Measurements from ENCODE around the gene TRMT112.
"Not testable (repeated sequence)": the region's sequence is repeated elsewhere in the genome, so short reads cannot be mapped to it uniquely, and the experiment has no call there.

The TRMT112 gene

GRCh38 chr11:64327993-64328392 lies 10.6 kb upstream of the TRMT112 start:
- no peak for DNase-seq

- DNase-seq = no peak
Measured at GRCh38 chr11:64327375-64327774, 10.0 kb upstream of the TRMT112 start.

GRCh38 chr11:64324692-64325469 lies 7.5 kb upstream of the TRMT112 start:
- DNase-seq = no peak

GRCh38 chr11:64323984-64324383 lies 6.6 kb upstream of the TRMT112 start:
- not testable (repeated sequence) for DNase-seq

- DNase-seq = no peak
Measured at GRCh38 chr11:64323373-64323772, 6.0 kb upstream of the TRMT112 start.

- DNase-seq = no peak
Measured at GRCh38 chr11:64322925-64323260, 5.5 kb upstream of the TRMT112 start.

- DNase-seq = no peak
Measured at GRCh38 chr11:64321533-64321932, 4.2 kb upstream of the TRMT112 start.

- no peak for DNase-seq
Measured at GRCh38 chr11:64321026-64321425, 3.7 kb upstream of the TRMT112 start.

- no peak for DNase-seq
Measured at GRCh38 chr11:64320556-64320955, 3.2 kb upstream of the TRMT112 start.

GRCh38 chr11:64318766-64319761 lies 1.7 kb upstream of the TRMT112 start:
- DNase-seq = no peak

- DNase-seq = peak; percentile 97
Measured at GRCh38 chr11:64317961-64318765, 804 bp upstream of the TRMT112 start, which contains the start of gene PRDX5. PRDX5 (plus strand) TSS chr11:64318121; CDS start chr11:64318216, 95 bp downstream.

GRCh38 chr11:64316672-64317324 lies 561 bp downstream of the TRMT112 start:
- DNase-seq = no peak

- not testable (repeated sequence) for DNase-seq
Measured at GRCh38 chr11:64315667-64316526, 1.5 kb downstream of the TRMT112 start.

- no peak for DNase-seq
Measured at GRCh38 chr11:64314805-64315561, 2.4 kb downstream of the TRMT112 start.

- no peak for DNase-seq
Measured at GRCh38 chr11:64314146-64314804, 3.1 kb downstream of the TRMT112 start.

GRCh38 chr11:64313491-64314145 lies 3.7 kb downstream of the TRMT112 start:
- DNase-seq = no peak

- no peak for DNase-seq
Measured at GRCh38 chr11:64312947-64313346, 4.4 kb downstream of the TRMT112 start.

GRCh38 chr11:64307795-64308194 lies 9.6 kb downstream of the TRMT112 start:
- not testable (repeated sequence) for DNase-seq

- no peak for DNase-seq
Measured at GRCh38 chr11:64306876-64307622, 10.3 kb downstream of the TRMT112 start.
